PC-9 (cell line): ENCODE results near the gene MYBPC2. TPM values are rescaled to one million over a fixed set of nuclear protein-coding genes. Genes with fewer than 3 reads are reported as not detected.

Experiments used
- BruUV-seq: library from RNA; stranded (reverse); fragments of 400-500 nt; replicated peaks from 2 replicates; lab custom pipeline; 2021; lab: Mats Ljungman, UMichigan
- CTCF ChIA-PET: fragments of 300-600 bp; sonication (Branson Sonifier 250); formaldehyde crosslinking; loops from one replicate; lab custom pipeline; 2022; ENCODE audit warnings: antibody characterized with exemption; lab: Charles Lee
- POLR2A ChIA-PET: fragments of 300-600 bp; sonication (Branson Sonifier 250); formaldehyde crosslinking; loops from one replicate; lab custom pipeline; 2022; ENCODE audit warnings: antibody characterized with exemption; ENCODE audit not compliant: unreplicated experiment; lab: Charles Lee
- DNase-seq, 2 experiments: peaks; one replicate each; pipeline versions ENCODE4 v3.0.0 to v3.0.0-alpha.2; 2015 to 2022; ENCODE audit warnings: mixed read lengths in 1 of 2
- H2AFZ ChIP-seq: fragments of 200-600 bp; sonication (generic); 2 replicates; pipeline ENCODE4 v1.8.1; 2017; ENCODE audit warnings: antibody characterized with exemption
- H3F3A ChIP-seq: fragments of 200-600 bp; sonication (generic); 2 replicates; pipeline ENCODE4 v1.8.1; 2017; ENCODE audit warnings: antibody characterized with exemption, mild to moderate bottlenecking, low read depth; ENCODE audit not compliant: insufficient read depth
- H3K27ac ChIP-seq: fragments of 200-600 bp; sonication (generic); 2 replicates; pipeline ENCODE4 v1.6.1; 2016; ENCODE audit warnings: mixed run types
- H3K27me3 ChIP-seq: fragments of 200-600 bp; sonication (generic); 2 replicates; pipeline ENCODE4 v1.6.1; 2016; ENCODE audit warnings: low read depth, mixed run types; ENCODE audit not compliant: insufficient read depth
- H3K36me3 ChIP-seq: fragments of 200-600 bp; sonication (generic); 2 replicates; pipeline ENCODE4 v1.6.1; 2016; ENCODE audit warnings: low read depth, mixed run types
- H3K4me1 ChIP-seq: fragments of 200-600 bp; sonication (generic); replicated peaks from 2 replicates; pipeline ENCODE4 v1.6.1; 2016; ENCODE audit warnings: mixed run types; ENCODE audit not compliant: insufficient read depth
- H3K4me2 ChIP-seq: fragments of 200-600 bp; sonication (generic); 2 replicates; pipeline ENCODE4 v1.6.1; 2017; ENCODE audit warnings: mixed run types
- H3K4me3 ChIP-seq: fragments of 200-600 bp; sonication (generic); 2 replicates; pipeline ENCODE4 v1.6.1; 2016; ENCODE audit warnings: mixed run types
- H3K79me2 ChIP-seq: fragments of 200-600 bp; sonication (generic); 2 replicates; pipeline ENCODE4 v1.6.1; 2017; ENCODE audit warnings: low read depth, mixed run types
- H3K9me2 ChIP-seq: fragments of 200-600 bp; sonication (generic); 2 replicates; pipeline ENCODE4 v1.8.1; 2017; ENCODE audit warnings: mild to moderate bottlenecking; ENCODE audit not compliant: insufficient read depth
- H3K9me3 ChIP-seq: fragments of 200-600 bp; sonication (generic); 2 replicates; pipeline ENCODE4 v1.8.1; 2016; ENCODE audit warnings: low read depth; ENCODE audit not compliant: insufficient read depth
- H4K20me1 ChIP-seq: fragments of 200-600 bp; sonication (generic); 2 replicates; pipeline ENCODE4 v1.8.1; 2017; ENCODE audit not compliant: insufficient read depth
- CTCF ChIP-seq: fragments of 200-600 bp; sonication (generic); conservative IDR thresholded peaks from 2 replicates; pipeline ENCODE4 v1.6.1; 2017; ENCODE audit warnings: mixed run types, antibody characterized with exemption, mild to moderate bottlenecking, moderate library complexity
- EZH2 ChIP-seq: fragments of 200-600 bp; sonication (generic); IDR thresholded peaks from 2 replicates; pipeline ENCODE4 v1.8.0; 2017; ENCODE audit warnings: antibody characterized with exemption, low read depth
- intact Hi-C: fragments of 100-400 bp; cut with micrococcal nuclease; formaldehyde crosslinking; loops from one replicate; pipeline ENCODE4 v1.10.0; 2022; ENCODE audit not compliant: unreplicated experiment
- total RNA-seq: library from RNA; stranded (reverse); gene quantifications from 2 replicates; pipeline ENCODE4 v1.2.3, GENCODE V29; 2021

MYBPC2 gene
- total RNA-seq, 1 experiment from 2014 or later = not detected

GRCh38 chr19:50415661-50416033 lies 17.0 kb upstream of the MYBPC2 start:
- POLR2A ChIA-PET = no interaction called here
- Histone ChIP-seq H3K27ac (no peak overlapping the region), H3K4me2 (no peak overlapping the region), H3K9me2 (no peaks in the 10 kb centered on the region), H3K27me3 (no peaks in the 10 kb centered on the region), H3K36me3 (no peaks in the 10 kb centered on the region), H3K4me3 (no peak overlapping the region), H3K79me2 (no peaks in the 10 kb centered on the region), H2AFZ (no peak overlapping the region), H3K4me1 (no peaks in the 10 kb centered on the region), H4K20me1 (no peaks in the 10 kb centered on the region), H3F3A (peaks cover 21% of the 10 kb centered on the region; the same call in 1 of the 2 replicates), H3K9me3 (no peaks in the 10 kb centered on the region)
- TF ChIP-seq EZH2 (no peak), CTCF (no peak)
- intact Hi-C loops = no loop called here
- DNase-seq = no peak
- CTCF ChIA-PET = interaction anchor here (0.5 to 0.7 kb wide), 2 partner anchors 32 to 888 kb away, joined by 5 to 13 read pairs; partner anchors contain the start of genes POLD1 and RCN3
- BruUV-seq = no TSS peak

- TF ChIP-seq EZH2 = no peak
- TF ChIP-seq CTCF = no peak
- Histone ChIP-seq H3K4me1 (no peaks in the 10 kb centered on the region), H3K79me2 (no peaks in the 10 kb centered on the region), H2AFZ (no peak overlapping the region), H3F3A (peaks cover 21% of the 10 kb centered on the region; the same call in 1 of the 2 replicates), H3K9me3 (no peaks in the 10 kb centered on the region), H3K9me2 (no peaks in the 10 kb centered on the region), H3K4me3 (no peak overlapping the region), H4K20me1 (no peaks in the 10 kb centered on the region), H3K27me3 (no peaks in the 10 kb centered on the region), H3K4me2 (no peak overlapping the region), H3K36me3 (no peaks in the 10 kb centered on the region), H3K27ac (no peak overlapping the region)
- ChIA-PET CTCF (interaction anchor here (0.5 kb wide), 1 partner anchor 889 kb away, joined by 5 read pairs; the partner anchor contains the start of gene RCN3), POLR2A (interaction anchor here (0.7 kb wide), 1 partner anchor 23 kb away, joined by 4 read pairs; no protein-coding TSS in a partner anchor)
- no TSS peak for BruUV-seq
- DNase-seq = no peak
- intact Hi-C loops = no loop called here
Measured at GRCh38 chr19:50416034-50416977, 16.4 kb upstream of the MYBPC2 start.

- no peak overlapping the region for H3K27ac ChIP-seq
- H3K79me2 ChIP-seq = no peaks in the 10 kb centered on the region
- no peaks in the 10 kb centered on the region for H3K9me2 ChIP-seq
- CTCF ChIA-PET = no interaction called here
- H3K4me1 ChIP-seq = no peaks in the 10 kb centered on the region
- no peaks in the 10 kb centered on the region for H3K36me3 ChIP-seq
- no peaks in the 10 kb centered on the region for H4K20me1 ChIP-seq
- DNase-seq = no peak
- BruUV-seq = no TSS peak
- intact Hi-C loops = no loop called here
- H3K4me2 ChIP-seq = no peak overlapping the region
- TF ChIP-seq EZH2 = no peak
- TF ChIP-seq CTCF = no peak
- H3F3A ChIP-seq = peaks cover 17% of the 10 kb centered on the region; the same call in 1 of the 2 replicates
- H3K9me3 ChIP-seq = no peaks in the 10 kb centered on the region
- POLR2A ChIA-PET = interaction anchor here (0.7 kb wide), 1 partner anchor 24 kb away, joined by 4 read pairs; no protein-coding TSS in a partner anchor
- no peaks in the 10 kb centered on the region for H3K27me3 ChIP-seq
- no peak overlapping the region for H3K4me3 ChIP-seq
- H2AFZ ChIP-seq = no peak overlapping the region
Measured at GRCh38 chr19:50417111-50418081, 15.3 kb upstream of the MYBPC2 start.
